CD4-positive, alpha-beta memory T cell (primary cell): ENCODE data around the gene CDHR1. TPM values are rescaled to one million over a fixed set of nuclear protein-coding genes. Genes with fewer than 3 reads are reported as not detected.
"Not testable (repeated sequence)": the region's sequence is repeated elsewhere in the genome, so short reads cannot be mapped to it uniquely, and the experiment has no call there.

Experiments
- CTCF ChIA-PET: fragments of 350-600 bp; sonication (Branson Sonifier 250); formaldehyde crosslinking; loops from one replicate; lab custom pipeline; 2021; ENCODE audit warnings: inconsistent platforms; ENCODE audit not compliant: partially characterized antibody; lab: Charles Lee
- POLR2A ChIA-PET: fragments of 350-600 bp; sonication (Branson Sonifier 250); formaldehyde crosslinking; loops from one replicate; lab custom pipeline; 2021; ENCODE audit not compliant: partially characterized antibody; lab: Charles Lee
- DNase-seq, 5 donors: peaks; one replicate each; pipeline versions ENCODE4 v3.0.0 to v3.0.0-alpha.2; 2020 to 2022; ENCODE audit warnings: mixed read lengths in 1 of 5
- H3K27ac ChIP-seq: one replicate; pipeline ENCODE4 v1.7.0; 2013; ENCODE audit warnings: low read depth, low read length
- H3K27me3 ChIP-seq: 2 replicates; pipeline ENCODE4 v1.7.0; 2013; ENCODE audit warnings: mild to moderate bottlenecking, low read length, moderate library complexity; ENCODE audit not compliant: insufficient read depth
- H3K36me3 ChIP-seq: 2 replicates; pipeline ENCODE4 v1.7.0; 2013; ENCODE audit warnings: mild to moderate bottlenecking, low read length, moderate library complexity; ENCODE audit not compliant: insufficient read depth
- H3K4me1 ChIP-seq: 2 replicates; pipeline ENCODE4 v1.7.0; 2013; ENCODE audit warnings: mild to moderate bottlenecking, low read length, moderate library complexity; ENCODE audit not compliant: insufficient read depth
- H3K4me3 ChIP-seq, 2 donors: one replicate each; pipeline ENCODE4 v1.7.0; 2013; ENCODE audit warnings: low read length in 2 of 2, mild to moderate bottlenecking in 1 of 2
- H3K9me3 ChIP-seq, 2 donors: one replicate each; pipeline ENCODE4 v1.7.0; 2013; ENCODE audit warnings: low read length in 2 of 2, control low read depth in 1 of 2; ENCODE audit not compliant: control insufficient read depth in 1 of 2
- H3K27ac Mint-ChIP-seq, 7 donors: one replicate each; pipeline ENCODE4 v1.8.0; 2020 to 2021; ENCODE audit warnings: mixed read lengths in 7 of 7, mild to moderate bottlenecking in 6 of 7, inconsistent platforms in 3 of 7, moderate library complexity in 3 of 7
- H3K27me3 Mint-ChIP-seq, 2 donors: one replicate each; pipeline ENCODE4 v1.8.0; 2020 to 2021; ENCODE audit warnings: mixed read lengths in 2 of 2
- H3K36me3 Mint-ChIP-seq, 2 donors: one replicate each; pipeline ENCODE4 v1.8.0; 2020 to 2021; ENCODE audit warnings: mixed read lengths in 2 of 2, inconsistent platforms in 1 of 2, mild to moderate bottlenecking in 1 of 2
- H3K4me1 Mint-ChIP-seq, 4 donors: one replicate each; pipeline ENCODE4 v1.8.0; 2020 to 2021; ENCODE audit warnings: mixed read lengths in 4 of 4, mild to moderate bottlenecking in 1 of 4
- H3K4me3 Mint-ChIP-seq, 8 donors: one replicate each; pipeline ENCODE4 v1.8.0; 2020 to 2021; ENCODE audit warnings: mixed read lengths in 8 of 8, mild to moderate bottlenecking in 7 of 8, moderate library complexity in 6 of 8, inconsistent platforms in 3 of 8
- H3K9me3 Mint-ChIP-seq, 8 donors: one replicate each; pipeline ENCODE4 v1.8.0; 2020 to 2021; ENCODE audit warnings: mixed read lengths in 8 of 8, mild to moderate bottlenecking in 5 of 8, inconsistent platforms in 3 of 8, moderate library complexity in 1 of 8
- intact Hi-C: fragments of 100-400 bp; cut with micrococcal nuclease; formaldehyde crosslinking; loops from one replicate; pipeline ENCODE4 v1.15.1; 2023
- polyA plus RNA-seq, 2 donors: library from polyadenylated mRNA; unstranded; fragments of 300-500 nt; fragmentation: Illumina TruSeq; gene quantifications; one replicate each; pipeline ENCODE4 v1.2.3, GENCODE V29; 2021
- total RNA-seq, 2 experiments: library from RNA; stranded (reverse); gene quantifications; one replicate each; pipeline ENCODE4 v1.2.3, GENCODE V29; 2021

Gene CDHR1
- total and polyA plus RNA-seq, 4 experiments from 2014 or later: 0.12 to 0.17 TPM; not detected in 2

DNA sequence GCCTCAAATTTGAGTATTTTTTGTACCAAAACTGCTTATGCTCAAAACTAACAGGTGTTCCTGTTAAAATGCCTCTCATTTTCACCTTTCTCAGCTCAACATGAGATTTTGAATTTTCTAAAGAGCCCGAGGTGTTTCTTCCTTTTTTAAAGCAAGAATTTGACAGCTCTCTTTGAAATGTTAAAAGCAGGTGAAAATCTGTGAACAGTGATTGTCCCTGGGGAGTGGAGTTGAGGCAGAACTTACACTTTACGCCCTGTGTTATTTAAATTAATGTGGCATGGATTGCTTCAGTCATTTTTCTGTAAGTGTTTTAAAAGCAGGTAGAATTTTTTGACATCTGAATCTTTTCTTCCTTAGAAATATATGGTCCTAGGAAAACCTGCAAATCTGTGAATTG, 29.9 kb upstream of the CDHR1 start:
- H3K4me1 ChIP-seq: no peaks in the 10 kb centered on the region
- POLR2A ChIA-PET: no interaction called here
- H3K4me1 Mint-ChIP-seq: no peaks in the 10 kb centered on the region
- H3K9me3 Mint-ChIP-seq: no peaks in the 10 kb centered on the region
- H3K27me3 Mint-ChIP-seq: peaks cover 11 to 13% of the 10 kb centered on the region in 2 donors
- H3K27ac ChIP-seq: no peak overlapping the region
- H3K9me3 ChIP-seq: no peaks in the 10 kb centered on the region
- intact Hi-C loops: no loop called here
- H3K4me3 Mint-ChIP-seq: no peak overlapping the region
- no peak overlapping the region for H3K4me3 ChIP-seq
- no peak overlapping the region for H3K27ac Mint-ChIP-seq
- no peak for DNase-seq
- CTCF ChIA-PET: interaction anchor here (1.2 to 2.2 kb wide), 2 partner anchors 16 kb away, joined by 3 to 10 read pairs; no protein-coding TSS in a partner anchor
- H3K36me3 ChIP-seq: no peaks in the 10 kb centered on the region
- no peaks in the 10 kb centered on the region for H3K27me3 ChIP-seq
- H3K36me3 Mint-ChIP-seq: no peaks in the 10 kb centered on the region

DNA sequence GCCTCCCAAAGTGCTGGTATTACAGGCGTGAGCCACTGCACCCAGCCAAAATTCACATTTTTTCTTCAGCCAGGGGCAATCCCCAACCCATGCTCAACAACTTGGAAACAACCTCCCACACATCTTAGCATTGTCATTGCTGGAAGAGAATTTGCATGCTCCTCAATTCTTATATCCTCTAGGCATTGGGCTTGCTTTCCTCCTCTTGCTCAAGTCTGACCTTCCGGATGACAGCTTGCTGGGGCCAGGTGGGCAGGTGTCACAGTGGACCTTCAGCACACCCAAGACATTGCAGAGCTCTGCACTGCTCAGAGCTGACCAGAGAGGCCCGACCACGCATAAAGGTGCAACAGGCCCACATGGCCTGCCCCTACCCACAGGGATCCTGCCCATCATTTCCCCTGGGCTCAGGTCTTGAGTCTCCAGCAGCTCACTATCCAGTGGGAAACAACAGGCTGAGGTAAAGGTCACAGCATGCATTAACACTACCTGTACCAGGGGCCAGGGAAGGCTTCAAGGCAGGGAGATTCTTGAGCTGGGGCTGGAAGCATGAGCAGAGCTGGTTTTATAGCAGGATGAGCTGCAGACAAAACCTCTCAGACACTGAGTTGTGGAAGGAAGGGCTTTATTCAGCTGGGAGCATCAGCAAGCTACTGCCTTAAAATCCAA, 27.6 kb upstream of the CDHR1 start:
- intact Hi-C loops: no loop called here
- Mint-ChIP-seq H3K36me3 (no peaks in the 10 kb centered on the region), H3K27ac (no peak overlapping the region), H3K4me3 (no peak overlapping the region), H3K9me3 (no peaks in the 10 kb centered on the region), H3K4me1 (no peaks in the 10 kb centered on the region), H3K27me3 (peaks cover 11 to 17% of the 10 kb centered on the region in 2 donors)
- Histone ChIP-seq H3K4me1 (no peaks in the 10 kb centered on the region), H3K36me3 (no peaks in the 10 kb centered on the region), H3K27ac (no peak overlapping the region), H3K27me3 (no peaks in the 10 kb centered on the region), H3K4me3 (no peak overlapping the region), H3K9me3 (no peaks in the 10 kb centered on the region)
- ChIA-PET POLR2A (no interaction called here), CTCF (interaction anchor here (2.2 kb wide), 1 partner anchor 18 kb away, joined by 10 read pairs; no protein-coding TSS in a partner anchor)
- DNase-seq: no peak

DNA sequence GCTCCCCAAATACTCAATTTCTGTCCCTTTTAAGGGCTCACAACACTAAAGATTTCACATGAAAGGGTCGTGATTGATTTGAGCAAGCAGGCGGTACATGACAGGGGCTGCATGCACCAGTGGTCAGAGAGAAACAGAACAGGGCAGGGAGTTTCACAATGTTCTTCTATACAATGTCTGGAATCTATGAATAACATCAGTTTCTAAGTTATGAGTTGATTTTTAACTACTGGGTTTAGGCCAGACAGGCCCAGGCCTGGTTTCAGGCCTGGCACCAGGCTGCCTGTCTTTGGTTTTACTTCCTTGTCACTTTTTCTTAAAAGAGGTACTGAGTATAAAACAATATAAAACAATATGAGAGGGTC, 27.1 kb upstream of the CDHR1 start:
- H3K36me3 ChIP-seq, intact Hi-C loops, H3K36me3 Mint-ChIP-seq, H3K27ac Mint-ChIP-seq, H3K4me3 ChIP-seq, DNase-seq, H3K27ac ChIP-seq, H3K9me3 ChIP-seq, H3K27me3 ChIP-seq, CTCF ChIA-PET, H3K4me3 Mint-ChIP-seq, H3K4me1 ChIP-seq, POLR2A ChIA-PET, H3K4me1 Mint-ChIP-seq, H3K9me3 Mint-ChIP-seq: not testable (repeated sequence)
- peaks cover 11 to 16% of the 10 kb centered on the region in 2 donors for H3K27me3 Mint-ChIP-seq

GRCh38 chr10:84168382-84168781, 26.0 kb upstream of the CDHR1 start:
- H3K27me3 ChIP-seq, DNase-seq, H3K4me3 Mint-ChIP-seq, H3K4me1 ChIP-seq, H3K9me3 ChIP-seq, H3K4me1 Mint-ChIP-seq, H3K27ac Mint-ChIP-seq, H3K9me3 Mint-ChIP-seq, H3K27ac ChIP-seq, intact Hi-C loops, H3K36me3 ChIP-seq, H3K4me3 ChIP-seq, POLR2A ChIA-PET, H3K36me3 Mint-ChIP-seq: not testable (repeated sequence)
- peaks cover 8 to 16% of the 10 kb centered on the region in 2 donors for H3K27me3 Mint-ChIP-seq
- CTCF ChIA-PET: interaction anchor here (1.4 kb wide), 1 partner anchor 20 kb away, joined by 4 read pairs; no protein-coding TSS in a partner anchor

DNA sequence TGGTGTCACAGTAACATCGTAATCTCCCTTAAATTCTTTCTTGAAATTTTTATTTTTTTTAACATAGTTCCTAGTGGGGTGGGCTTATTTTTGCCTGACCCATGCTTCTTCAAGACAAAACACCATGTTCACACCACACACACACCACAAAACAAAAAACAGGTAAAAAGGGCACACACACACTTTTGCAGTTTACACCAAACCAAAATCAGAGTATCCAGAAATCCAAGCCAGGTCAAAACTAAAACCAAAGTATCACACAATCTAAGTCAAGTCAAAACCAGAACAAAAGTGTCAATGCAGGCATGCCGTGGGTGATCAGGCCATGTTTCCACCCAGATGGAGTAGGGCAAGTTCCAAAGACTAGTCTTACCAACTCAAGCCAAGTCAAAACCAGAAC, 23.1 kb upstream of the CDHR1 start:
- H3K27ac Mint-ChIP-seq, H3K27me3 Mint-ChIP-seq, intact Hi-C loops: not testable (repeated sequence)

GRCh38 chr10:84171700-84172466, 22.5 kb upstream of the CDHR1 start:
- H3K4me3 ChIP-seq, H3K36me3 Mint-ChIP-seq, DNase-seq, H3K9me3 Mint-ChIP-seq, H3K4me3 Mint-ChIP-seq, intact Hi-C loops, CTCF ChIA-PET, H3K27ac Mint-ChIP-seq, POLR2A ChIA-PET, H3K27me3 Mint-ChIP-seq, H3K4me1 Mint-ChIP-seq, H3K27me3 ChIP-seq, H3K27ac ChIP-seq, H3K36me3 ChIP-seq, H3K9me3 ChIP-seq, H3K4me1 ChIP-seq: not testable (repeated sequence)

More for the DNA sequence above, 23.1 kb upstream of the CDHR1 start:
- CTCF ChIA-PET, POLR2A ChIA-PET, H3K36me3 Mint-ChIP-seq, H3K36me3 ChIP-seq, H3K27ac ChIP-seq, H3K4me3 ChIP-seq, H3K4me1 Mint-ChIP-seq, DNase-seq, H3K4me3 Mint-ChIP-seq, H3K9me3 Mint-ChIP-seq, H3K4me1 ChIP-seq, H3K9me3 ChIP-seq, H3K27me3 ChIP-seq: not testable (repeated sequence)

DNA sequence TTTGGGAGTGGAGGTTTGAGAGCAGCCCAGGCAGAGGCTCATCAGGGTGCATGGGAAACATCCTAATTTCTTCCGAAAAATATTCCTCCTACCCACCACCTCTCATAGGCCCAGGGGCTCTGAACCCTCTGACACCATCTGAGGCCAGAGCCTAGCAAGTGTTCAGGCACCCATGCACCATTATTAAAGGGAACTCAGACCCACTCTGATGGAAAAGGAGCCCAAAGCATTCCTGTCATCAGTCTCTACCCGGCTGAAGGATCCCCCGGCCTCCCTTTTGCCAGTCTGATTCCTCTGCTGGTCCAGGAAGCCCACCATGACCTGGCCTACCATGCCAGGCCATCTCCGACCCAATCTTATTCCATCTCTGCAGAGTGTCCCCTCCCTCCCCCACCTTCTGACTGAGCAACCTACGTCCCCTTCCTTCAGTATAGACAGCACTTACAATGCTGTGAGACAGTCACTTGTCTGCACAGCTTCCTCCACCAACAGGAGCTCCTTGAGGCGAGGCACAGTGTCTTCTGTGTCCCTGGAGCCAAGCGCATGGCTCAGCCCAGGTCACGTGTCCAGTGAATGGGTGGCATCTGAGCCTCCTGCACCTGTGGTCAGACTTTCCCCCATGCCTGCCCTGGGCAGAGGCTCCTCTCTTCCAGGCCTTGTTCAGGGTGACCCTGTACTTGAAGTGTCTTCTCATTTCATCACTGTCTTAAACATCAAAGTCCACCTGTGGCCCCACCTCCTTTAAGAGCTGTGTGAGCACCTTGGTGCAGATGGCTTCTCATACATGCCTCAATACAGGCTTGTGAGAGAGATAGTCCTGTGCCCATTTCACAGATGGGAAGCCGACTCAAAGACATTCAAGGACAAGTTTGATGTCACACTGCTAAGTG, 21.6 kb upstream of the CDHR1 start:
- Histone ChIP-seq H3K4me1 (peaks cover 14% of the 10 kb centered on the region), H3K27me3 (no peaks in the 10 kb centered on the region), H3K36me3 (no peaks in the 10 kb centered on the region), H3K4me3 (no peak overlapping the region), H3K27ac (no peak overlapping the region), H3K9me3 (no peaks in the 10 kb centered on the region)
- CTCF ChIA-PET: no interaction called here
- H3K4me3 Mint-ChIP-seq: no peak overlapping the region
- H3K27ac Mint-ChIP-seq: no peak overlapping the region
- H3K36me3 Mint-ChIP-seq: no peaks in the 10 kb centered on the region
- H3K27me3 Mint-ChIP-seq: peaks cover 0 to 4% of the 10 kb centered on the region in 2 donors
- POLR2A ChIA-PET: no interaction called here
- peaks cover 6 to 11% (median 7%) of the 10 kb centered on the region in 4 donors for H3K4me1 Mint-ChIP-seq
- intact Hi-C loops: no loop called here
- no peaks in the 10 kb centered on the region for H3K9me3 Mint-ChIP-seq
- no peak for DNase-seq
